HG03354 (cell line): Measurements from ENCODE around the gene ZNF717.
A peak's percentile ranks its signal among the peaks of the same experiment; 100 is the strongest.
"Not testable (repeated sequence)": the region's sequence is repeated elsewhere in the genome, so short reads cannot be mapped to it uniquely, and the experiment has no call there.

Experiments used
- ATAC-seq: cut with Tn5 transposase; IDR thresholded peaks from one replicate; pipeline ENCODE4 v1.9.1; 2021; ENCODE audit warnings: mild to moderate bottlenecking; ENCODE audit not compliant: unreplicated experiment, poor library complexity, severe bottlenecking

The ZNF717 gene

DNA sequence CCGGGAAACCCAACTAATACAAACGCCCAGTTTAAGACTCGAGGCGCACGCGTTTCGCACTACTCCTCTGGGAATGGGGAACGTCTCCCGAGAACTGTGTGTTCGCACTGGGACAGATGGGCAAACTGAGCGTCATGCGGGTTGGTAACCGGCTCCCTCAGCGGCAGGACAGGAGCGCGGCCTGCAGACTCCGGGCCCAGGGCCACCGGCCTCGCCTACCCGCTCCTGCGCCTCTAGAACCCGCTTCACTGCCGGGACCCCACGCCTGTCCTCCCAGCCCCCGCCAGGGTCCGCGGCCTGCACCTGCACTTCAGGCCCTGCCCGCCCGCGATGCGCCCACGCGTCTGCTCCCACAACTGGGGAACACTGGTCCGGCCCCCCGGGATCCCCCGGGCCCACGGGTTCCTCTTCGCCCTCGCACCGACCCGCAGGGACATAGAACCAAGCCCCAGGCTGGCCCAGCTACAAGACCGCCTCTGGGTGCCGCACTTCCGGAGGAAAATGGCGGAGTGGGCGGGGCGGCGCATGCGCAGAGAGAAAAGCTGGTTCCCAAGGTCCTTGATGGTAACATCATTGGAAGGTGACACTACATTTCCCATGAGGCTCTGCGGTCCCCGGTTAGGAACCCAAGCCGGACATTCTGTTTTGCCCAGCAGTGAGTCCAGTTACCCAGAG, at the start of gene ZNF717:
ZNF717 (minus strand) TSS at position 469 of the 675 bp plus-strand sequence. CDS start 2,187 bp downstream, outside the sequence.
- ATAC-seq, result peak; percentile 66

- ATAC-seq, result not testable (repeated sequence)
Measured at GRCh38 chr3:75831076-75831475, 45.7 kb upstream of the ZNF717 start.

DNA sequence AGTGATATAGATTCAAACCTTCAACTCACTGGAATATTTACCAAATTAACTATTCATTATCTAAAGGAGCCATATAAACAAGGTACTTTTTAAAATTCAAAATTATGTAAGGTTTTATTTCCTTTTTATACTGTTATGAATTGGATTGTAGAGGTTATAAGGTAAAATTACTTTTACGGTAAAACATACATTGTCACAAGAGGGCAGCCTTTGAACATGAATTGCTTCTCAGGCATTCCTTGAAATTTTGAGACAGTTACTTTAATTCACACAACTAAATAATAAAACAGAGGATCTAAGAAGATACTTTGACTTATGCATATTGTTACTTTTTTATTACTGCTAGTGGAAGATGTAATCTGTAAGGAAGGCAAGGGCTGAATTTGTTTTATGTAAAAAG, 32.7 kb upstream of the ZNF717 start:
- not testable (repeated sequence) for ATAC-seq

DNA sequence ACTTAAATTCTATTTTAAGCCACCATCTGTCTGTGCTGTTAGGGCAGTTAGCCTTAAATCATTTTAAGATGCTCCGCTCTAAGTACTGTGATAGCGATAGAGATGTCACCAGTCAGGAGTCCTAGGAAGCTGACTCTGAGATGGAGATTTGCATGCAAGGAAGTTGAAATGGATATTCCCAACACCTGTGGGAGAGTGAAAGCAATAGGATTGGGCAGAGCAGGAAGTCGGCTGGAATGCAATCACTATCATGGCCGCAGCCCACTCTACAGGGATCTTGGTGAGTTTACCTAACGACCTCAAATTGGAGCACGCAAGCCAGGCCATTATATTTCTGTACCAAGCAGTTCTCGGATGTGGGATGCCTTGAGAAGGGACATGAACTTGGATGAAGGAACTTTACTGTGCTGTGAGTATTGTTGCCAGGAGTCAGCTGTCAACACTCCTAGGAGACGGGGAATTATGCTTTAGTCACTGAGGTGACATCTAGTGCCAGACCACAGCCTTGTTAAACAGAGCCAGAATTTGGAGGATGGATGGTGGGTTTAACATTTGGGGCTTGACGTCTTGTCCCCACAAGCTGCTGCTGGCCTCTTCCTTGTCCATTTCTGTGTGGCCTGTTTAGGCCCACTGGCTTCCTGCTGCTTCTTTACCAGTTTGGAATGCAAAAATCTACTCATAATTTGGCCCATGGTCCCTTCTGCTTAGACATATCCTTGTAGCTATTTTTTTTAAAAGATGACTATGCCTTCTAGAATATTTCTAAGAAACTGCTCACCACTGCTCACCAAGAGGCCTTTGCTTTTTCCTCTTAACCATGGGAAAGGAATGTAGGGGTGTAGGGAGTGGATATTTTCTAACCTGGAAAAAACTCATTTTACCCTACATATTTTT, 31.2 kb upstream of the ZNF717 start:
- ATAC-seq, result not testable (repeated sequence)

DNA sequence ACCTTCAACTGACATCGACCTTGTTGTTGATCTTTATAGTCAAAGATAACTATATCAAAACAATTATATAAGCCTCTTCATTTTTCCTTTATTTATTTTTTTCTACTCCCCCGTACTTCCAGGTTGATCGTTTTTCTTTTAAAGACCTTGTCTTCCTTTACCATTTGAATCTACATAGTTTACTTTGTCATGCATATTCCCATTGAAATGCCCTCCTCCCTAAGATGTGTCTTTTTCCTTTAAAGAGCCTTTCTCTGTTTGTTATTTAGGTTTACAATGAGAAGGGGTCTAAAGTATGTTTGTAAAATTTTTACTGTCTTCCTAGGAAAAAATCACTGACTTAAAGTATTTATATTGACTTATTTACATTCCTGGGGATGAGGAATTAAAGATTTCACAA, 29.4 kb upstream of the ZNF717 start:
- ATAC-seq, result no peak

DNA sequence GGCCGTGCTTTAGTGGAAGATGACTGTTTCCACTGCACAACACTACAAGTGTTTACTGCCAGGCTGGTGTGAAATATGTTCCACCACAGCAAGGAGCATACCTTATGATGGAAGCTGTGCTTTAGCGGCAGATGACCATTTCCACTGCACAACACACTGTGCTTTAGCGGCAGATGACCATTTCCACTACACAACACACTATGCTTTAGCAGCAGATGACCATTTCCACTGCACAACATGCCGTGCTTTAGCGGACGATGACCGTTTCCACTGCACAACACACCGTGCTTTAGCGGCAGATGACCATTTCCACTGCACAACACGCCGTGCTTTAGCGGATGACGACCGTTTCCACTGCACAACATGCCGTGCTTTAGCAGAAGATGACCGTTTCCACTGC, 2.8 kb downstream of the ZNF717 start:
- no peak for ATAC-seq

- ATAC-seq, result no peak
Measured at GRCh38 chr3:75781079-75781745, 4.1 kb downstream of the ZNF717 start.

- ATAC-seq, result not testable (repeated sequence)
Measured at GRCh38 chr3:75777742-75778141, 7.6 kb downstream of the ZNF717 start.

DNA sequence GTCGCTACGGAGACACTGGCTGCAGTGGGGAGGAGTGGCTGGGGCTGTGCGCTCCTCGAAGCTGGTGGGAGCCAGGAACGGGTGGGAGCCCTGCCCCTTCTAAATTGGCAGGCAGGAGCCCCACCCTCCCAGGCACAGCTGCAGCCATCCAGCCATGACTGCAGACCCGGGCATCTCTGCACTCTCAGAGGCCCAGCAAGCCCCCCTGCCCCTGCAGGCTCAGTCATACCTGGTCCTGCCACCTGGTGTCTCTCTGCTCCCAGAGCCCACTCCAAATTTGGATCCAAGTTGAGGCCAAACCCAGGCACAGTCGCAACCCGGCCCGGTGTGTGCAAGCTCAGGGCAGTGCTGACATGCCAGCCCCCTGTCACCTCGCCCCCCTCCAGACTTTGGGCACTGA, 13.7 kb downstream of the ZNF717 start:
- ATAC-seq, result not testable (repeated sequence)

- no peak for ATAC-seq
Measured at GRCh38 chr3:75768303-75769017, 16.9 kb downstream of the ZNF717 start.

- no peak for ATAC-seq
Measured at GRCh38 chr3:75737831-75738493, 47.4 kb downstream of the ZNF717 start.

DNA sequence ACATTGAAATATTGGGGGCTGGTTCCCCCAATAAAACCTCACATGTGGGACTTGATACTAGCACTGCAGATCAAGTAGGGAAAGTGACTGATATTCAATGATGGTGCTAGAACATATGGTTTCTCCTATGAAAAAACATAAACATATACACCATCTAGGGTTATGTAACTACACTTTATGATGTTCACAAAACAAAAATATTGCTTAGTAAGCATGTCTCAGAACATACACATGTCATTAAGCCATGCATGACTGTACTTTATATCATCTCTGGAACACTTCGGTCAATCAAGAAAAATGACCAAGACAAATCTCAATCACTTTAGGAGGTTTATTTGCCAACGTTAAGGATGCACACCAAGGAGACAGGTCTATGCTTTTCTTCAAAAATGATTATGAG, 57.4 kb downstream of the ZNF717 start:
- no peak for ATAC-seq

DNA sequence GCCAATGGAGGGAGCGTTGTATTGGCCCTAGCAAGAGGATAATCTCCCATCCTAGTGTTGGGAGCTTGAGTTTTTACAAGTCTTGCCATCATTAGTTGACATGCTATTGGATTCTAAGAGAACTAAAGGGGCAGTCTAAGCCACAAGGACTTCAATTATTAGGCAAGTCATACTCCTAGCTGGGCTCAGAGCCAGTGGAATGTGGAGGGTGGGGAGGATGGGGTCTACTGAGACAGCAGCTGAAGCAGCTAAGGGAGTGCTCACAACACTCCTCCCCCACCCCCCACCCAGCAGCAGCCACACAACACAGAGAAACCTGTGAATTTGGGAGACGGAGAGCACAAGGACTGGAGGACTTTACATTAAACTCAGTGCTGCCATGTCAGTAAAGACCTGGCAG, 93.3 kb downstream of the ZNF717 start:
- no peak for ATAC-seq

- ATAC-seq, result no peak
Measured at GRCh38 chr3:75687323-75687722, 98.0 kb downstream of the ZNF717 start.
